Right lobe of liver (tissue), 4 donors: ENCODE measurements around the gene NPM1.

Experiments
- CTCF ChIP-seq, 4 donors: fragments of 200-600 bp in 3 of 4; fragments of 450-650 bp in 1 of 4; IDR thresholded peaks; one replicate each; pipeline versions ENCODE4 v1.5.1 to v1.8.0; 2016 to 2022; ENCODE audit warnings: antibody characterized with exemption in 4 of 4, mild to moderate bottlenecking in 2 of 4
- POLR2A ChIP-seq: fragments of 450-650 bp; IDR thresholded peaks from one replicate; pipeline ENCODE4 v1.6.1; 2017; ENCODE audit warnings: antibody characterized with exemption, mild to moderate bottlenecking
- donor health status: DM: no; HTN: no; CAD: no.
- donor health status: DM: no; HTN: no; CAD: no.
- donor health status: DM: no; HTN: yes; CAD: no.

DNA sequence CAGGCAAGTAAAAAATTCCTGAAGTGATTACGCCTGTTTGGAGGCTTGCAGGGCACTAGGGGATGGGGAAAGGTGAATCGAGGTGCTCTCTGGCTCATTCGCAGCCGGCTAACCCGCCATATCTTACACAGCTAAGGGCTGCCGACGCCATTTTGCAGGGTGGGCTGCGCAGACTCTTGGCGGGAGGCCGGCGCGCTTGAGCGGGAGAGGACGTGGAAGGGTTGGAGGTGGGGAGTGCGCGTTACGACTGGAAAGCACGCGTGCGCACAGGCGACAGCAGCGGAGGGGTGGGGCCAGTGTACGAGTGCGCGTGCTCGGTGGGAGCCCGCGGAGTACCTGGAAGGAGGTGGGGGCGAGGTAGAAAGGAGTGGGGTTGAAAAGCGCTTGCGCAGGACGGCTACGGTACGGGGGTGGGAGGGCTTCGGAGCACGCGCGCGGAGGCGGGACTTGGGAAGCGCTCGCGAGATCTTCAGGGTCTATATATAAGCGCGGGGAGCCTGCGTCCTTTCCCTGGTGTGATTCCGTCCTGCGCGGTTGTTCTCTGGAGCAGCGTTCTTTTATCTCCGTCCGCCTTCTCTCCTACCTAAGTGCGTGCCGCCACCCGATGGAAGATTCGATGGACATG lies at the start of gene NPM1:
- TF ChIP-seq CTCF (IDR thresholded peaks at IDR 0.05) (no peak), POLR2A (peak; percentile 92)
